HG02798 (cell line): ENCODE results near the gene COG1.
A peak's percentile ranks its signal among the peaks of the same experiment; 100 is the strongest.

Experiments used
- ATAC-seq: cut with Tn5 transposase; IDR thresholded peaks from one replicate; pipeline ENCODE4 v1.9.1; 2021; ENCODE audit warnings: mild to moderate bottlenecking; ENCODE audit not compliant: unreplicated experiment, poor library complexity

COG1 gene

GRCh38 chr17:73168667-73169066 is 24.2 kb upstream of the COG1 start:
- ATAC-seq = no peak

GRCh38 chr17:73170324-73170723 is 22.5 kb upstream of the COG1 start:
- no peak for ATAC-seq

GRCh38 chr17:73172252-73172651 is 20.6 kb upstream of the COG1 start:
- ATAC-seq = no peak

- no peak for ATAC-seq
These were observed 18.7 kb upstream of the COG1 start for GRCh38 chr17:73174126-73174525.

- no peak for ATAC-seq
These were observed 16.8 kb upstream of the COG1 start for GRCh38 chr17:73175962-73176565.

GRCh38 chr17:73179387-73179786 is 13.5 kb upstream of the COG1 start:
- ATAC-seq = no peak

- no peak for ATAC-seq
These were observed 13.0 kb upstream of the COG1 start for GRCh38 chr17:73179878-73180277.

- no peak for ATAC-seq
These were observed 10.1 kb upstream of the COG1 start for GRCh38 chr17:73182616-73183310.

GRCh38 chr17:73184136-73184993 is 8.5 kb upstream of the COG1 start:
- ATAC-seq = no peak

- ATAC-seq = no peak
These were observed 6.4 kb upstream of the COG1 start for GRCh38 chr17:73186283-73187050.

- ATAC-seq = no peak
These were observed 5.6 kb upstream of the COG1 start for GRCh38 chr17:73187203-73187769.

GRCh38 chr17:73188011-73188410 is 4.8 kb upstream of the COG1 start:
- no peak for ATAC-seq

- ATAC-seq = no peak
These were observed 3.3 kb upstream of the COG1 start for GRCh38 chr17:73189417-73190099.

GRCh38 chr17:73191443-73192205 is 1.2 kb upstream of the COG1 start:
- ATAC-seq = peak; percentile 35

- peak; percentile 60 for ATAC-seq
These were observed 505 bp upstream of the COG1 start for GRCh38 chr17:73192206-73192893.

- ATAC-seq = no peak
These were observed 1.8 kb downstream of the COG1 start for GRCh38 chr17:73194514-73195222.

GRCh38 chr17:73196500-73196899 is 3.6 kb downstream of the COG1 start:
- no peak for ATAC-seq

- ATAC-seq = no peak
These were observed 4.3 kb downstream of the COG1 start for GRCh38 chr17:73197161-73197560.
